HCT116 (cell line): Measurements from ENCODE around the gene PPFIBP1. TPM values are rescaled to one million over a fixed set of nuclear protein-coding genes. Genes with fewer than 3 reads are reported as not detected.

Source experiments
- ATAC-seq: fragments of 200-7000 bp; cut with Tn5 transposase; 2 replicates; pipeline ENCODE4 v1.9.1; 2020; ENCODE audit warnings: mild to moderate bottlenecking, moderate library complexity
- BruUV-seq: library from RNA; stranded (reverse); fragments of 400-500 nt; replicated peaks from 2 replicates; lab custom pipeline; 2021; lab: Mats Ljungman, UMichigan
- CTCF ChIA-PET: fragments of 300-600 bp; sonication (Branson Sonifier 250); formaldehyde crosslinking; loops from one replicate; lab custom pipeline; 2021; ENCODE audit warnings: antibody characterized with exemption; lab: Charles Lee
- POLR2A ChIA-PET: fragments of 300-600, 350-600 bp; sonication (Branson Sonifier 250); formaldehyde crosslinking; loops from one replicate; lab custom pipeline; 2021; ENCODE audit warnings: antibody characterized with exemption; lab: Charles Lee
- RAD21 ChIA-PET, 2 experiments: fragments of 300-600 bp; sonication (Branson Sonifier 250); formaldehyde crosslinking; loops; one replicate each; lab custom pipeline; 2023; ENCODE audit warnings: low total read pairs in 2 of 2; ENCODE audit not compliant: uncharacterized antibody in 2 of 2, unreplicated experiment in 2 of 2, low non-redundant PET in 1 of 2; lab: Charles Lee
- DNase-seq: peaks from one replicate; pipeline ENCODE4 v3.0.0-alpha.2; 2010; ENCODE audit warnings: low read depth, low spot score
- H2AFZ ChIP-seq: fragments of 200-600 bp; shearing (Covaris generic), sonication (generic); 2 replicates; pipeline ENCODE4 v1.6.1; 2017; ENCODE audit warnings: low read depth, mixed run types, mixed read lengths, antibody characterized with exemption, low read length; ENCODE audit not compliant: poor library complexity, severe bottlenecking
- H3K27ac ChIP-seq: 2 replicates; pipeline ENCODE4 v1.5.1; 2012; ENCODE audit warnings: low read depth, low read length
- H3K27me3 ChIP-seq: fragments of 200-600 bp; sonication (generic); 2 replicates; pipeline ENCODE4 v1.6.1; 2016; ENCODE audit warnings: mixed run types, low read length, mixed read lengths; ENCODE audit not compliant: insufficient read depth
- H3K36me3 ChIP-seq, 2 experiments: fragments of 200-500 bp in 1 of 2; fragments of 200-600 bp in 1 of 2; sonication (Bioruptor generic) in 1 of 2; sonication (generic) in 1 of 2; 2 replicates each; pipeline versions ENCODE4 v1.5.1 to v1.6.1; 2014 to 2016; ENCODE audit warnings: low read length in 2 of 2, inconsistent platforms in 1 of 2, mixed read lengths in 1 of 2, mixed run types in 1 of 2; ENCODE audit not compliant: insufficient read depth in 2 of 2, control insufficient read depth in 1 of 2
- H3K4me1 ChIP-seq, 2 experiments: fragments of 200-600 bp in 1 of 2; sonication (generic) in 1 of 2; 2 replicates each; pipeline versions ENCODE4 v1.5.1 to v1.6.1; 2012 to 2017; ENCODE audit warnings: low read length in 2 of 2, inconsistent platforms in 1 of 2, mild to moderate bottlenecking in 1 of 2, mixed read lengths in 1 of 2, mixed run types in 1 of 2, moderate library complexity in 1 of 2; ENCODE audit not compliant: insufficient read depth in 2 of 2, control insufficient read depth in 1 of 2
- H3K4me2 ChIP-seq: fragments of 200-600 bp; sonication (generic); 2 replicates; pipeline ENCODE4 v1.6.1; 2017; ENCODE audit warnings: mixed run types, low read length, mixed read lengths
- H3K4me3 ChIP-seq, 2 experiments: fragments of 200-600 bp in 1 of 2; sonication (generic) in 1 of 2; replicated peaks in 1 of 2; 2 replicates each; pipeline ENCODE4 v1.5.1; 2011 to 2016; ENCODE audit warnings: low read length in 2 of 2, control low read depth in 1 of 2, low read depth in 1 of 2, mild to moderate bottlenecking in 1 of 2, mixed read lengths in 1 of 2, mixed run types in 1 of 2
- H3K79me2 ChIP-seq: fragments of 200-600 bp; sonication (generic); 2 replicates; pipeline ENCODE4 v1.6.1; 2017; ENCODE audit warnings: mild to moderate bottlenecking, mixed run types, low read length, moderate library complexity, mixed read lengths; ENCODE audit not compliant: insufficient read depth
- H3K9ac ChIP-seq: fragments of 200-600 bp; sonication (generic); 2 replicates; pipeline ENCODE4 v1.6.1; 2016; ENCODE audit warnings: low read length, mixed read lengths
- H3K9me2 ChIP-seq: fragments of 200-600 bp; sonication (generic), shearing (Covaris generic); 2 replicates; pipeline ENCODE4 v1.6.1; 2017; ENCODE audit warnings: mixed run types, mild to moderate bottlenecking, moderate library complexity; ENCODE audit not compliant: insufficient read depth
- H3K9me3 ChIP-seq, 2 experiments: fragments of 200-500 bp in 1 of 2; fragments of 200-600 bp in 1 of 2; sonication (Bioruptor generic) in 1 of 2; sonication (generic) in 1 of 2; 2 replicates each; pipeline ENCODE4 v1.6.1; 2014 to 2017; ENCODE audit warnings: low read length in 2 of 2, mixed read lengths in 2 of 2, inconsistent platforms in 1 of 2, low read depth in 1 of 2, mild to moderate bottlenecking in 1 of 2, mixed run types in 1 of 2, moderate library complexity in 1 of 2; ENCODE audit not compliant: control insufficient read depth in 1 of 2, insufficient read depth in 1 of 2
- H4K20me1 ChIP-seq: fragments of 200-600 bp; sonication (generic), shearing (Covaris generic); 2 replicates; pipeline ENCODE4 v1.6.1; 2017; ENCODE audit warnings: mixed run types, mild to moderate bottlenecking, moderate library complexity; ENCODE audit not compliant: insufficient read depth
- EGR1 ChIP-seq: IDR thresholded peaks from 2 replicates; pipeline ENCODE4 v1.6.1; 2012; ENCODE audit warnings: low read depth
- JUND ChIP-seq: IDR thresholded peaks from 2 replicates; pipeline ENCODE4 v1.6.1; 2012
- POLR2A ChIP-seq: IDR thresholded peaks from 2 replicates; pipeline ENCODE4 v1.7.0; 2011; ENCODE audit warnings: borderline replicate concordance; ENCODE audit not compliant: insufficient read depth, insufficient read length; ENCODE audit errors: extremely low read depth
- RAD21 ChIP-seq: IDR thresholded peaks from 2 replicates; pipeline ENCODE4 v1.6.1; 2012; ENCODE audit warnings: low read depth, mild to moderate bottlenecking
- REST ChIP-seq: IDR thresholded peaks from 2 replicates; pipeline ENCODE4 v1.6.1; 2012; ENCODE audit warnings: low read depth
- SP1 ChIP-seq: IDR thresholded peaks from 2 replicates; pipeline ENCODE4 v1.6.1; 2012; ENCODE audit warnings: low read depth
- intact Hi-C: fragments of 100-400 bp; cut with micrococcal nuclease; formaldehyde crosslinking; loops from 2 replicates; pipeline ENCODE4 v1.10.0; 2022
- total RNA-seq: library from RNA; stranded (reverse); gene quantifications from one replicate; pipeline ENCODE4 v1.2.1, GENCODE V29; 2021; ENCODE audit not compliant: unreplicated experiment
- TF ChIP-seq, protein P1 (sequence below): IDR thresholded peaks from 2 replicates; pipeline ENCODE4 v1.6.1; 2012

PPFIBP1 gene
- total RNA-seq, 1 experiment from 2014 or later = 102 TPM

- H3K4me1 ChIP-seq = peaks cover 5 to 15% of the 10 kb centered on the region in 2 experiments
- no peak overlapping the region for H3K27ac ChIP-seq
- RAD21 ChIA-PET = no interaction called here
- H3K36me3 ChIP-seq = no peaks in the 10 kb centered on the region
- CTCF ChIA-PET = interaction anchor here (0.8 kb wide), 1 partner anchor 234 kb away, joined by 3 read pairs; no protein-coding TSS in a partner anchor
- no peaks in the 10 kb centered on the region for H3K9me3 ChIP-seq
- no peak overlapping the region for H3K4me3 ChIP-seq
- H2AFZ ChIP-seq = no peak overlapping the region
- no peak overlapping the region for H3K4me2 ChIP-seq
- H3K79me2 ChIP-seq = peaks cover 18% of the 10 kb centered on the region
- intact Hi-C loops = loop anchor here (10.0 kb wide), 2 partner anchors 692 to 852 kb away; partner anchors contain the start of gene TM7SF3
- H3K9me2 ChIP-seq = no peaks in the 10 kb centered on the region
- no TSS peak for BruUV-seq
- DNase-seq (no peak), ATAC-seq (no peak)
- no peaks in the 10 kb centered on the region for H3K27me3 ChIP-seq
- no peak overlapping the region for H3K9ac ChIP-seq
- TF ChIP-seq EGR1 = no peak
- POLR2A ChIA-PET = no interaction called here
- H4K20me1 ChIP-seq = no peaks in the 10 kb centered on the region
These were observed 183.2 kb downstream of the PPFIBP1 start for GRCh38 chr12:27707216-27707615.

GRCh38 chr12:27709212-27709931 is 185.4 kb downstream of the PPFIBP1 start:
- H3K9ac ChIP-seq = no peak overlapping the region
- CTCF ChIA-PET = no interaction called here
- intact Hi-C loops = loop anchor here (10.0 kb wide), 2 partner anchors 695 to 855 kb away; partner anchors contain the start of gene TM7SF3

More at GRCh38 chr12:27709212-27709931, 185.4 kb downstream of the PPFIBP1 start:
- no peak for TF ChIP-seq REST
- TF ChIP-seq, protein P1, sequence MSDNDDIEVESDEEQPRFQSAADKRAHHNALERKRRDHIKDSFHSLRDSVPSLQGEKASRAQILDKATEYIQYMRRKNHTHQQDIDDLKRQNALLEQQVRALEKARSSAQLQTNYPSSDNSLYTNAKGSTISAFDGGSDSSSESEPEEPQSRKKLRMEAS = no peak
- no peak for TF ChIP-seq JUND
- no peak for TF ChIP-seq POLR2A
- TF ChIP-seq RAD21 = no peak
- TF ChIP-seq SP1 = no peak
- ChIA-PET RAD21 (no interaction called here), POLR2A (no interaction called here)
- H3K79me2 ChIP-seq = peaks cover 39% of the 10 kb centered on the region
- BruUV-seq = no TSS peak
- H3K9me2 ChIP-seq = no peaks in the 10 kb centered on the region
- H4K20me1 ChIP-seq = no peaks in the 10 kb centered on the region
- no peaks in the 10 kb centered on the region for H3K9me3 ChIP-seq
- H3K4me1 ChIP-seq = peaks cover 5 to 16% of the 10 kb centered on the region in 2 experiments
- no peak overlapping the region for H3K4me3 ChIP-seq
- peaks cover 0 to 3% of the 10 kb centered on the region in 2 experiments; a peak in 1 of 4 replicates for H3K36me3 ChIP-seq
- peak overlapping the region; percentile 83; the same call in 1 of the 2 replicates for H3K4me2 ChIP-seq
- no peak for ATAC-seq
- H3K27ac ChIP-seq = no peak overlapping the region
- peak overlapping the region; percentile 7 for H2AFZ ChIP-seq
- no peak for DNase-seq
- H3K27me3 ChIP-seq = no peaks in the 10 kb centered on the region
